BJ (cell line): ENCODE measurements around the gene SMC1B. TPM values are rescaled to one million over a fixed set of nuclear protein-coding genes. Genes with fewer than 3 reads are reported as not detected.

Experiments used
- CTCF ChIA-PET: fragments of 350-600 bp; formaldehyde crosslinking; extraction: SDS; loops from one replicate; lab custom pipeline; 2021; ENCODE audit warnings: antibody characterized with exemption, inconsistent platforms; lab: Yijun Ruan, JAX
- POLR2A ChIA-PET: fragments of 300-600 bp; sonication (Branson Sonifier 250); formaldehyde crosslinking; extraction: SDS; loops from one replicate; lab custom pipeline; 2021; ENCODE audit warnings: antibody characterized with exemption; lab: Charles Lee
- DNase-seq: peaks from one replicate; pipeline ENCODE4 v3.0.0-alpha.2; 2011; ENCODE audit warnings: low read depth
- H3K27me3 ChIP-seq: 2 replicates; pipeline ENCODE4 v1.6.0; 2011; ENCODE audit warnings: low read length; ENCODE audit not compliant: control insufficient read depth, insufficient read depth
- H3K36me3 ChIP-seq: 2 replicates; pipeline ENCODE4 v1.5.1; 2011; ENCODE audit warnings: low read length; ENCODE audit not compliant: control insufficient read depth, insufficient read depth
- H3K4me3 ChIP-seq: 2 replicates; pipeline ENCODE4 v1.5.1; 2011; ENCODE audit warnings: low read depth, mild to moderate bottlenecking, control low read depth, low read length
- polyA plus RNA-seq: library from polyadenylated mRNA; depleted of rRNA; stranded (reverse); fragments of >200 nt; gene quantifications from 2 replicates; pipeline ENCODE4 v1.2.3, GENCODE V29; 2011
- TF ChIP-seq, protein P1 (sequence below): IDR thresholded peaks from 2 replicates; pipeline ENCODE4 v1.5.1; 2011; ENCODE audit warnings: low read depth, mild to moderate bottlenecking, control low read depth, inconsistent platforms, low read length, moderate library complexity; ENCODE audit not compliant: insufficient read depth

SMC1B gene
- polyA plus RNA-seq, 1 experiment: not detected

DNA sequence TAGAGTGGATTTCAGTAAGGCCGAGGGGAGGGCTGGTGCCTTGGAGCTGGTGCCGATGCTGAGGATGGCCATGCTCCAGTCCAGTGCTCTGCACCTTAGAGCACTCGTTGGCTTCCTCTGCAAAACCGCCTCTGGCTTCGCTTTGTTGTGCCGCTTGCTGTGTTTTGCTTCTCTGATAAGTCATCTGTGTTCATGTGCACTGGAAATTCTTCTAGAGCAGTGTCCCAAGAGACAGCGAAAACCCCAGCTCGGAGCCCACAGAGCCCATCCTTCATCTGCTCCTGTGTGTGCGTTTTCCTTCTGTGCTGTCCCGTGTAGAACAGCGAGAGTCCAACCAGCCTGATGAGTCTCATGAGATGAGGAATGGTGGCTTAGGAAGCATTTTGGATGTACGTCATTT lies 91.6 kb downstream of the SMC1B start:
- H3K4me3 ChIP-seq: no peak overlapping the region
- no peak for DNase-seq
- no peaks in the 10 kb centered on the region for H3K27me3 ChIP-seq
- ChIA-PET POLR2A (no interaction called here), CTCF (no interaction called here)
- TF ChIP-seq, protein P1, sequence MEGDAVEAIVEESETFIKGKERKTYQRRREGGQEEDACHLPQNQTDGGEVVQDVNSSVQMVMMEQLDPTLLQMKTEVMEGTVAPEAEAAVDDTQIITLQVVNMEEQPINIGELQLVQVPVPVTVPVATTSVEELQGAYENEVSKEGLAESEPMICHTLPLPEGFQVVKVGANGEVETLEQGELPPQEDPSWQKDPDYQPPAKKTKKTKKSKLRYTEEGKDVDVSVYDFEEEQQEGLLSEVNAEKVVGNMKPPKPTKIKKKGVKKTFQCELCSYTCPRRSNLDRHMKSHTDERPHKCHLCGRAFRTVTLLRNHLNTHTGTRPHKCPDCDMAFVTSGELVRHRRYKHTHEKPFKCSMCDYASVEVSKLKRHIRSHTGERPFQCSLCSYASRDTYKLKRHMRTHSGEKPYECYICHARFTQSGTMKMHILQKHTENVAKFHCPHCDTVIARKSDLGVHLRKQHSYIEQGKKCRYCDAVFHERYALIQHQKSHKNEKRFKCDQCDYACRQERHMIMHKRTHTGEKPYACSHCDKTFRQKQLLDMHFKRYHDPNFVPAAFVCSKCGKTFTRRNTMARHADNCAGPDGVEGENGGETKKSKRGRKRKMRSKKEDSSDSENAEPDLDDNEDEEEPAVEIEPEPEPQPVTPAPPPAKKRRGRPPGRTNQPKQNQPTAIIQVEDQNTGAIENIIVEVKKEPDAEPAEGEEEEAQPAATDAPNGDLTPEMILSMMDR: no peak
- H3K36me3 ChIP-seq: peaks cover 13% of the 10 kb centered on the region

DNA sequence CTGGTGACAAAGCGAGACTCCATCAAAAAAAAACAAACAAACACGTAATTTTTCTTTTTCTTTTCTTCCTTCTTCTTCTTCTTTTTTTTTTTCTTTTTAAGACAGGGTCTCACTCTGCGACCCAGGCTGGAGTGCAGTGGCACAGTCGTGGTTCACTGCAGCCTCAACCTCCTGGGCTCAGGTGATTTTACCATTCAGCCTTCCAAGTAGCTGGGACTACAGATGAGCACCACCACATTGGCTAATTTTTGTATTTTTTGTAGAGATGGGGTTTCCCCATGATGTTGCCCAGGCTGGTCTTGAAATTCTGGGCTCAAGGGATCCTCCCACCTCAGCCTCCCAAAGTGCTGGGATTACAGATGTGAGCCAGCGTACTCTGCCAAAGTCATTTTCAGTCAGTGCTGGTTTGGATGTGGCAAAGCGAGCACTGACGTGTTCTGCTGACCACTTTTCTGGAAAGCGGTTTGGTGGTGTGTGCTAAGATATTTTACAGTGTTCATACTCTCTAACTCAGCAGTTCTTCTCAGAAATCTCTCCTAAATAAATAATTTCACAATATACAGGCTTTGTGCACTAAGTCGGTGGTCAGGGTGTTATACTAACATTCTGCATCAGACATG lies 92.9 kb downstream of the SMC1B start:
- H3K36me3 ChIP-seq: peaks cover 13% of the 10 kb centered on the region
- ChIA-PET POLR2A (no interaction called here), CTCF (no interaction called here)
- H3K27me3 ChIP-seq: no peaks in the 10 kb centered on the region
- TF ChIP-seq, protein P1: no peak
- H3K4me3 ChIP-seq: no peak overlapping the region
- DNase-seq: no peak

DNA sequence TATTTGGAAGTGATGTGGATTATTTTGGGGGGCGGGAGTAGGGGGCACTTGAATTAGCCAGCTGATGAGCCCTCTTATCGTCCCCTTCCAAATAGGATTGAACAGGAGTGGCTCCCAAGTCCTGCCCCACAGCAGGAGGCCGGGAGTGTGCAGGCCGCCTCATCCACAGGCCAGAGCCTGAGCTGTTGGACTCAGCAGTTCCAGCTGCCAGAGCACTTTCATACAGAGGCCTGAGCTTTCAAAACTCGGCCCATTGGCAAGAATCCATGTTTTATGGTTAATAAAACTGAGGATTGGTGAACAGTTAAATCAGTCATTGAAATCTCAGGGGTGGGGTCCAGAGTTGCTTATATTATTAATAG lies 94.1 kb downstream of the SMC1B start:
- TF ChIP-seq, protein P1: no peak
- POLR2A ChIA-PET: no interaction called here
- Histone ChIP-seq H3K36me3 (peaks cover 11% of the 10 kb centered on the region), H3K4me3 (no peak overlapping the region), H3K27me3 (no peaks in the 10 kb centered on the region)
- DNase-seq: no peak
- CTCF ChIA-PET: no interaction called here

DNA sequence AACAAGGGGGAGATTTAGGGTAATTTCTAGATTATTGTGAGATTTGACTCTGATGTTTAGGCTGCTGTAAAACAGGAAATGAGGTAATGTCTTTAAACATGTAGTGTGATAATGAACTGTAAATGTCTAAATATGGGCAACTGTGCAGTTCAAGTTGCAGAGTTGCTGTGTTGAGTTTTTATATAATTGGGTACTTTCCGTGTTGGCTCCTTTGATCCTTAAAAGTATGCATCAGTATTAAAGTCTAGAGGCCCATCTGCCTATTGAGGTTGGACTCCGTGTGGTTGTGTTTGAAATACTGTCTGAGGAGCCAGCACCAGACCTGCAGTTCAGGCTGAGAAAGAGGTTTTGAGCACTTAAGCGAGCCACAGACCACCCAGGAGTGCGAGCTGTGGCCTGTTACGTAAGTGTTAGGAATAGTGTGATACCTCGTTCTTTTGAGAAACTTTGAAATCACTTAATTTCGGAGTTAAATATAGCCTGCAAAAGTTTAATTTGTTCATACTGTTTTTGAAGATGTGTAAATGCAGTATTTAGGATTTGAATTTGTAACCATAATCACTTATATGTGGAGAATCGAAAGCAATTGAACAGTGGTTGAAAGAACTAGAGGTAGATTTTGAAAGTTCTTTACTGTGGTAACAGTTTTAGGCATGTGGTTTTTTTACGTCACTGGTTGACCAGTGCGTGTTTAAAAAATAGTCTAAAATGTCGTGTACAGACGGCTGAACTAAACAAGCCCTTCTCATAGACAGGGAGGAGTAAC lies 94.7 kb downstream of the SMC1B start:
- ChIA-PET POLR2A (no interaction called here), CTCF (interaction anchor here (1.4 kb wide), 1 partner anchor 12 kb away, joined by 3 read pairs; no protein-coding TSS in a partner anchor)
- no peak for DNase-seq
- Histone ChIP-seq H3K4me3 (no peak overlapping the region), H3K27me3 (no peaks in the 10 kb centered on the region), H3K36me3 (peaks cover 6% of the 10 kb centered on the region)
- TF ChIP-seq, protein P1: no peak

DNA sequence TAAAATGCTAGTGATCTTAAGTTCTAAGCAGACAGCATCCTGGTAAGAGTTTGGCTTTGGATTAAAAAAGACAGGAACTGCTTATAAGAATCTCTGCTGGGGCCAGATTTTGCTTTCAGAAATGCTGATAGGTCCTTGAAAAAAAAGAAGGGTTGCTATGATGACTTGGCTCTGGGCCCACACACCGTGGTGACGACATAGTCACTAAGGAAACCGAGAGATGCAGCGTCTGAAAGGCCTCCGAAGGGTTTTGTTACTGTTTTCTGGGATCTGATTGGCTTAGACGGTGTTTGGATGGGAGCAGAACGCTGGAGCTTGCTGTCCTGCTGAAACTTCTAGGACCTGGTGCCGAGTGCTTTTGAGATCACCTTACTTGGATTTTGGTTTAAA lies 95.2 kb downstream of the SMC1B start:
- H3K27me3 ChIP-seq: no peaks in the 10 kb centered on the region
- H3K4me3 ChIP-seq: no peak overlapping the region
- peak; percentile 65 for DNase-seq
- POLR2A ChIA-PET: no interaction called here
- TF ChIP-seq, protein P1: no peak
- peaks cover 1% of the 10 kb centered on the region for H3K36me3 ChIP-seq
- CTCF ChIA-PET: interaction anchor here (1.4 kb wide), 1 partner anchor 13 kb away, joined by 3 read pairs; no protein-coding TSS in a partner anchor
